NCI-H2081 (cell line): Measurements from ENCODE around the gene GAB2.

ENCODE experiments used
- DNase-seq, 2 experiments: peaks; one replicate each; lab custom pipeline; 2025; lab: John Stamatoyannopoulos, UW

Gene GAB2

GRCh38 chr11:78221396-78222315 is 196.0 kb downstream of the GAB2 start:
- DNase-seq = no peak

GRCh38 chr11:78220218-78221157 is 197.1 kb downstream of the GAB2 start:
- no peak for DNase-seq

- no peak for DNase-seq
Measured at GRCh38 chr11:78219493-78220217, 198.0 kb downstream of the GAB2 start.

GRCh38 chr11:78218707-78219492 is 198.7 kb downstream of the GAB2 start:
- DNase-seq = no peak

- DNase-seq = no peak
Measured at GRCh38 chr11:78217650-78218541, 199.7 kb downstream of the GAB2 start.

GRCh38 chr11:78216571-78217287 is 200.9 kb downstream of the GAB2 start:
- no peak for DNase-seq

GRCh38 chr11:78216021-78216420 is 201.6 kb downstream of the GAB2 start:
- DNase-seq = no peak

GRCh38 chr11:78214331-78215194 is 203.1 kb downstream of the GAB2 start:
- no peak for DNase-seq

- no peak for DNase-seq
Measured at GRCh38 chr11:78213526-78214330, 203.9 kb downstream of the GAB2 start.

GRCh38 chr11:78212586-78213371 is 204.8 kb downstream of the GAB2 start:
- DNase-seq = no peak

GRCh38 chr11:78211565-78211964 is 206.1 kb downstream of the GAB2 start:
- no peak for DNase-seq

GRCh38 chr11:78210000-78210608 is 207.5 kb downstream of the GAB2 start:
- DNase-seq = no peak

GRCh38 chr11:78209478-78209877 is 208.1 kb downstream of the GAB2 start:
- no peak for DNase-seq

- DNase-seq = no peak
Measured at GRCh38 chr11:78208257-78209165, 209.1 kb downstream of the GAB2 start.

- DNase-seq = no peak
Measured at GRCh38 chr11:78207532-78208256, 209.9 kb downstream of the GAB2 start.
